GM21447 (cell line): ENCODE measurements around the gene FMN2.
"Not testable (repeated sequence)": the region's sequence is repeated elsewhere in the genome, so short reads cannot be mapped to it uniquely, and the experiment has no call there.

Experiments
- ATAC-seq: cut with Tn5 transposase; IDR thresholded peaks from one replicate; pipeline ENCODE4 v1.9.1; 2021; ENCODE audit not compliant: unreplicated experiment

FMN2 gene

DNA sequence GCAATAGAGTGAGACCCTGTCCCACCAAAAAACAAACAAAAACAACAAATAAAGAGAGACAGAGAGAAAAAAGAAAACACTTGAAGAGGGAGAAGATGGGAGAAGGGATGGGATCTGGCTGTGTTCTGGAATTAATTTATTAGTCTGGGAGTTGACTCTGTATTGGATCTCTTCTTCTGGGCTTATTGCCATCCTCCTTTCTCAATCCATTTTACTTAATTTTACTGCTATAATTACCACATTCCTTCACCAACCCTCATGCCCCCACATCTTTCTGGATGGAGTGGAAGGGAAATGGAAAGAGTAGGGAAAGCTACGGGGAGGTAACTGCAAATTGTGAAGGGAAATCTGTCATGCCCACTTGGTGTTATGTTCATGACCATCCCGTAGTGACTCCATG is 42.9 kb downstream of the FMN2 start:
- no peak for ATAC-seq

DNA sequence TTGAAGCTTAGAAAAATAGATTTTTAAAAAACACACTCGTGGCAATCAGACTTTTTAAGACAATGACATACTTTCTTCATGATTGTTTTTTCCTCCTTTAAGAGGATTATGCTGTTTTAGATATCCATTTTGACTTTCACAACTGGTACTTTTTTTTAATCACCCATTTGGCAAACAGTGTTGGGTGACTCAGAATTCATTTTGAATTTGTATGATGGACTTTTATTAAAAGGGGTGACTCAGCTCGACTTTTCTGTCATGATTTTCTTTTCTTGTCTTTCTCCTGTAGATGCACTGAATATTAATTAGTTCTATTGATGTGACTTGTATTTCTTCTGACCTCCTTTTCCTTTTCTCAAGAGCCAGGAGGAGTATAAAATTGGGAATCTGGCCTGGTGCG is 44.7 kb downstream of the FMN2 start:
- ATAC-seq: no peak

DNA sequence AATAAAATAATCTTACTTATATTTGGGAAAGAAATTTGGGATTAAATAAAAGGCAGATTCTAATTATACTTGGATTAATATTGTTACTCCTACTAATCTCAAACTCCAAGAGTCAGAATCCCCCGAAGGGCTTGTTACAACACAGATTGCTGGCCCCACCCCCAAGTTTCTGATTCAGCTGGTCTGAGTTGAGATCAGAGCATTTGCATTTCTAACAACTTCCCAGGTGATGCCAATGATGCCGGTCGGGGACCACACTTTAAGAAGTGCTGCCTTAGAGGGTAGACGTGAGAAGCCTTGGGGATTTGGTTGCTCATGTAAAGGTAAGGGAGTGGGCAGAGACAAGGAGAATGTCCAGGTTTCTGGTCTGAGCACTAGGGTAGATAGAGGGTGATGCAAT is 47.2 kb downstream of the FMN2 start:
- ATAC-seq: no peak

DNA sequence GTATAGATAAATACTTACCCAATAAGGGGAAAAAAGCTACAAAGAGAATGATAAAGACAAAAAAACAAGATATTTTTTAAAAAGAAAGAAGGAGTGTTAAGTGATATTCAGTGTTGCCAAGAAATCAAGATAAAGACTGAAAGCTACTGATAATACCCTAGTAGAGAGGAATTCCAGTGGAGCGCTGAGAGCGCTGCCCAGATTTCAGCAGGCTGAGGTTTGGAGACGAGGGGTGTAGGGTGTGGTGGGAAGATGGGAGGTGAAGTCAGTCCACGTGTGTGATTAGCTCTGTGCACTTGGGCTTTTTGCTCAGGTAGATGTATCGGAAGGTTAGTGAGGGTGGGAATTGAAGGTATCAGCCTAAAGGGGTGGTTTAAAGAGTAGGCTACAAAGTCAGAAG is 47.8 kb downstream of the FMN2 start:
- no peak for ATAC-seq

DNA sequence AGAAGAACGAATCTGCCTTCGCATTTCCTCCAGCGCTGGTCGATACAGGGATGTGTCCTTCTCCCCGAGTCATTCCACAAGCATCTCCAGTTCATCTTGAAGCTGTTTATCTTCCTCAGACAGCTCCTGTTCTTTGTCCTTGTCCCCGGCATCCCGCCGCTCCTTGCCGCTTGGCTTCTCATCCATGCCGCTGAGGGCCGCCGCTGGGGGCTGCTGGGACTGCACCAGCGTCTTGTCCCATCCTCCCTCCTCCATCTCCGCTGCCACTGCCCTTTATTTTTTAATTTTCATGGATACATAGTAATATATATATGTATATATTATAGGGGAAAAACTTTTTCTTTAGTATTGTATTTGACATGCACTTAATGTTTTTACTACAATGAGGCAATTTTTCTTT is 53.4 kb downstream of the FMN2 start:
- ATAC-seq: no peak

DNA sequence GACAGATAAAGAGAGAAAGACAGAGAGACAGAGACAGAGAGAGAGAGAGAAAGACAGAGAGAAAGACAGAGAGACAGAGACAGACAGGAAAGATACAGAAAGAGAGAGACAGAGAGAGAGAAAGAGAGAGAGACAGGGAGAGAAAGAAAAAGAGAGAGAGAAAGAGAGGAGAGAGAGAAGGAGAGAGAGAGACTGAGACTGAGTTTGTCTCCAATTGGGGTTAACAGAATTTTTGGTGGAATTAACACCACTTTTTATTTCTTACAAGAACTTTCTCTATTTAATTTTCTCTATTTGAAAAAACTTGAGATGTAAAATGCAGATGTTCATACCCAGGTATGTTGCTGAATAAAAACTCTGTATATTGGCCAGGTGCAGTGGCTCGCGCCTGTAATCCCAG is 56.6 kb downstream of the FMN2 start:
- no peak for ATAC-seq

DNA sequence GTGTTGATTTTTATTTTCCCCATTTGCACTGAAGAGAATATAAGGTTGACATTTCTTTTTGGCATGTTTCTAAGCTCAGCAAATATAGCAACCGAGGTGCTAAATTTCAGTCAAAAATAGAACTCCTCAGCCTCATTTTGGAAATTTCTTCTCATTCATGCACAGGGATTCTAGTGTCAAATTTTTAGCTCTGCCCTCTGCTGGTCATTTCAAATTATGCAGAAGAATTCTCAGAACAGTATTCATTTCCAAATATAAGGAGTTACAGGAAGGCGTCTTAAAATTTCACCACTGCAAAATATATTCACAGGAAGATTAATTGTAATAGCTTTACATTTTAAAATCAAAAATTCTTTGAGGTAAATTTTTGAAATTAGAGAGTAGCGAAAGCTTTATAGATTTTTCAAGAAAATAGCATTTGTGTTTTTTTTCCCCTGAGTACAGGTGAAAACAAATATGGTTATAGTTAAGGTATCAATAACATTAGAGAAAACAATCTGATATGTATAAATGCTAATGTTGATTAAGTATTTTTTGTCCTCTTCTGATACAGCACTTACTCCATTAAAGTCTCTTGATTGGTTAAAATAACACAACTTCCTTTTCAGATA is 57.9 kb downstream of the FMN2 start:
- ATAC-seq: no peak

DNA sequence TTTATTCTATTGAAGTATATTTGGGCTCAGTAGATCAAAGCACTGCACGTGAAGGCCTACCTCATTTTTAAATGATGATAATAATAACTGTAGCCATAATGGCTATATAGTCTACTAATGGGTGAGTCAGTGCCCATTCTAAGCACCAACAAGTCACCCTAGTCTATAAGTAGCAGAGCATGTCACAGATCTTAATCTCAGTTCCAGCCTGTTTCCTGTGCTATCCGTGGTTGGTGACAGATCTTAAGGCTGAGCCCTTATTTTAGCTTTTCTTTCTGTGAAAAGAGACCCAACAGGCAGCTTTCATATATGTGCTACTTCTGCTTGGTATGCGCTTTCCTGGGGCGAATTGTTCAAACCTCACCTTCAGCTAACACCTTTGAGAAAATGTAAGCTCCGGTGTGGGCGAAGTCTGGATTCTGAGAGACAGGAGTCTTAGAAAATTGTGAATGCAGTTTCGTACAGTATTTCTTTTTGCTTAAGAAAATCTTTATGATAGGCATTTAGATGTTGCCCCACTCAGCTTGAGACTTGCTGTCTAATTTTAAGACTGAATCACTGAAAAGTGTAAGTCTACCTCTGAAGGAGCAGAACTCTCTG is 59.6 kb downstream of the FMN2 start:
- no peak for ATAC-seq

DNA sequence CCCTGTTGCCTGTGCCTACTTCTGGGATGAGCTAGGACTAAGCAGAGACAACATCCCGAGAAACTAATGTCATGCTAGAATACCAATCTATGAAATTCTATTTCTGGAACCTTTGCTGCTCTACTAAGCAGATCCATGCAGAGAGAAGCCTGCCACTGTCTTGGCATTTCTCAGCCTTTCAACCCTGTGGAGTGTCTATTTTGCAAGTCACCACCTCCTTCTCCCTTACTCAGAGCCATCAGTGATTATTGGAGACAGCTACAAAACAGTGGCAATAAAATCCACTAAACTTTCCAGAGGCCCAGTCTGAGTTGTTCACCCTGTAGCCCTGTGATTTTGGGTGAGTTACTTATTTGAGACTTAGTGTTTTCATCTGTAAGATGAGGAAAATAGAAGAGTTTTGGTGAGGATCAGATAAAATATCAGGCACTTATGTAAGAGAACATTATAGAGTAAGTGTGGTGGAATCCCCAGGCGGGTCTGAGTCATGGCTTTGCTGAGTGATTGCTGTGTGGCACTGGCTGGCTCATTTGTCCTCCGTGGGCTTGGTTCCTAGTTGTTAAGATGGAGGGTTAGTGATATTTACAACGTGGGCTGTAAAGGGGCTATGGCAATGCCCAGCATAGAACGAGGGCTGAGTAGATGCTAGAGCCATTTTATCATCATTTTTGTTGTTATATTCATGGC is 61.1 kb downstream of the FMN2 start:
- ATAC-seq: no peak

DNA sequence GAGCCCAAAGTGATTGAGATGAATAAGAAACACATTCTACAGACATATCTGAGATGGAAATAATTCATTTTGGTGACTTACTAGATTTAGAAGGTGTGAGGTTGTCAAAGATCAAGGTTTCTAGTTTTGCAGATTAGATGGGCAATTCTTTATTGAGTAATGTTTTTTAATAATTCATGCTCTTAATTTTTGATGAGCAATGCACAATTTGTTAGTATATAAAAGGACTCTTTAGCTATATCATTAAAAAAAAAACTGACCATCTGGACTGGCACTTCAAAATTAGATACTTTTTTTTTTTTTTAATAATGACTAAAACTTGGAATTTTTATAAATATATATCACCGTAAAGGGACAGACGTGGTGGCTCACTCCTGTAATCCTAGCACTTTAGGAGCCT is 63.9 kb downstream of the FMN2 start:
- no peak for ATAC-seq

DNA sequence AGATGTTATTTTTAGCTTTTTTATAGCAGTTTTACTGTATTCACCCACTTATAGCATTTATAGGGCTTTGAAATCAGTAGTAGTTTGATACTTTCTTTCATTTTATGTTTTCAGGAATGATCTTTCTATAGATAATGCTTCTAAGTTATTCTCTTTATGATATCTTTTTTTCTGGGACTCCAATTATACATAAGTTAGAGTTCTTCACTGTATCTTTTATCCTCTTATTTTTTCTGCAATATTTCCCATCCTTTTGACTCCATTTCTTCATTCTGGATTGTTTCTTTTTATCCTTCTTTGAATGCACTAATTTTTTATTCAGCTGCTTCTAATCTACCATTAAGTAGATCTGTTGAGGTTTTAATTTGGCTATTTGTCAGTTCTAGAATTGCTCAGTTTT is 73.1 kb downstream of the FMN2 start:
- ATAC-seq: no peak

DNA sequence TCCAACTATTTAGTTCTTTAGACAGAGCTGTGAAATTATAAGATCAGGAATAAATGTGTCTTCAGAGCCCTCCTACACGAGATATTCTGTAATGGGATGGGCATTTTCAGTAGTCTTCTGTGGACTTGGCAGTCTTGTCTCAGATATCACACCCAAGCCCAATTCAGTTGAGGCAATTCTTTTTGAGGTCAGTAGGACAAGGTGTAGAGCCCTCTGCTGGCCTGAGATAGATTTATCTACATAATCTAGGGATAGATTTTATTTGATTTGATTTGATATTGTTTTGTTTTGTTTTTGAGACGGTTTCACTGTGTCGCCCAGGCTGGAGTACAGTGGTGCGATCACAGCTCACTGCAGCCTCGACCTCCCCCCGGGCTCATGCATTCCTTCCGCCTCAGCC is 77.5 kb downstream of the FMN2 start:
- ATAC-seq: no peak

DNA sequence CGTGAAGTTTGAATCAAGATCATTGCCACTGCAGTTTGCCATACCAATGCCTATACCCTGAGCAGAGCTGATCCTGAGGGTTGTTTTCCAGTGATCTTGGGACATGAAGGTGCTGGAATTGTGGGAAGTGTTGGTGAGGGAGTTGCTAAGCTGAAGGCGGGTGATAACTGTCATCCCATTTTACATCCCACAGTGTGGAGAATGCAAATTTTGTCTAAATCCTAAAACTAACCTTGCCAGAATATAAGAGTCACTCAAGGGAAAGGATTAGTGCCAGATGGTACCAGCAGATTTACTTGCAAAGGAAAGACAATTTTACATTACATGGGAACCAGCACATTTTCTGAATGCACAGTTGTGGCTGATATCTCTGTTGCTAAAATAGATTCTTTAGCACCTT is 78.6 kb downstream of the FMN2 start:
- no peak for ATAC-seq

DNA sequence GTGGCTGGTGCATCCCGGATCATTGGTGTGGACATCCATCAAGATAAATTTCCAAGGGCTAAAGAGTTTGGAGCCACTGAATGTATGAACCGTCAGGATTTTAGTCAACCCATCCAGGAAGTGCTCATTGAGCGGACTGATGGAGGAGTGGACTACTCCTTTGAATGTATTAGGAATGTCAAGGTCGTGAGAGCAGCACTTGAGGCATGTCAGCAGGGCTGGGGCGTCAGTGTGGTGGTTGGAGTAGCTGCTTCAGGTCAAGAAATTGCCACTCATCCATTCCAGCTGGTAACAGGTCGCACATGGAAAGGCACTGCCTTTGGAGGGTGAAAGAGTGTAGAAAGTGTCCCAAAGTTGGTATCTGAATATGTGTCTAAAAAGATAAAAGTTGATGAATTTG is 79.1 kb downstream of the FMN2 start:
- no peak for ATAC-seq

DNA sequence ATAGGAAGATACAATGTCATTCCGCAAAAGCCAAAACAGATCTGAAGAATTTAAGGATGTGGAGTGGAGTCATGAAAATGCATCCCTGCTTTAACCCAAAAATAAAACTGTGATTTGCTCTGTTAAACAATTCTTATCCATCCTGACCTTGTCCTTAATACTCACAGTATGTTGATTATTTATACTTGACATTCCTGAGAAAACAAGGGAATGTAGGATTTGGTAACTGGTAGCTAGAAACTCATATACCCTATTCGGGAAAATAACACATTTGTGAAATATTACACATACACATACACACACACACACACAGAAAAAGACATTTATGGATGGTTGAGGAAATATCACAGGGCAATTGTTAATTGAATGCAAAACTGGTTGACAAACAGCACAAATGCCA is 80.2 kb downstream of the FMN2 start:
- no peak for ATAC-seq

DNA sequence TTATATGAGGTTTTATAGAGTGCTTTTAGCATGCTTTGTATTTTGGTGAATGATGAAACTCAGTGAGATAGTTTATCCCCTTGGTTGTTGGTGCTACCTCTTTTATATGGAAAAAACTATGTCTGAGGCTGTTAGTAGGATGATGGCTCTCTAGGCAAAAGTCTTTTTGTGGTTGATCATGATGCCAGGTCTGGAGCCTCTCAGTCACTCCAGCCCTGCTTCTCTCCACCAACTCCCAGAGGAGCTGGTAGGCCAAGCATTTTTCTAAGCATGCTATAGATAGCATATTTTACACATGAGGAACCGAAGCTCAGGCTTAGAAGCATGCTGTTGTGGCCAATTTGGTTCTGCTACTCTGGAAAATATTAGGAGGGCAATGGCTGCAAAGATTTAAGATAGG is 82.2 kb downstream of the FMN2 start:
- ATAC-seq: no peak

DNA sequence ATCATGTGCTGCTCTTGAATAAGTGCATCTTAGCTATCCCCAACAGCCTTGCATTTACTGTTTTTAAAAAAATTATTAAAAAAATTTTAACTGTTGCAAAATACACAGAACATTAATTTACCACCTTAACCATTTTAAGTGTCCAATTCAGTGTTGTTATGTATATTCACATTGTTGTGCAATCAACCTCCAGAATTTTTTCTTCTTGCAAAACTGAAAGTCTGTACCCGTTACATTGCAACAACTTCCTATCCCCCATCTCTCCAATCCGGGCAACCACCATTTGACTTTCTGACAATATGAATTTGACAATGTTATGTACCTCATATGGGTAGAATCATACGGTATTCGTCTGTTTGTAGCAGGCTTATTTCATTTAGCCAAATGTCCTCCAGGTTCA is 83.1 kb downstream of the FMN2 start:
- ATAC-seq: no peak

DNA sequence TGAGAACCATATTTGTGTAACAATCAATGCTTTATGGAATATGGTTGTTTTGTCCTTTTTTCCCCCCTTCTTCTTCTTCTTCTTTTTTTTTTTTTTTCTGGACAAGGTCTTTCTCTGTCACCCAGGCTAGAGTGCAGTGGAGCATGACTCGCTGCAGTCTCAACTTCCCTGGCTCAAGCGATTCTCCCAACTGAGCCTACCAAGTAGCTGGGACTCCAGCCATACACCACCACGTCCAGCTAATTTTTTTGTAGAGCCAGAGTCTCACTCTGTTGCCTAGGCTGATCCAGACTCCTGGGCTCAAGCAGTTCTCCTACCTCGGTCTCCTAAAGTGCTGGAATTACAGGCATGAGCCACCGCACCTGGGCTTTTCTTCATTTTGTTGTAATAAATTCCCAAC is 86.7 kb downstream of the FMN2 start:
- ATAC-seq: no peak

DNA sequence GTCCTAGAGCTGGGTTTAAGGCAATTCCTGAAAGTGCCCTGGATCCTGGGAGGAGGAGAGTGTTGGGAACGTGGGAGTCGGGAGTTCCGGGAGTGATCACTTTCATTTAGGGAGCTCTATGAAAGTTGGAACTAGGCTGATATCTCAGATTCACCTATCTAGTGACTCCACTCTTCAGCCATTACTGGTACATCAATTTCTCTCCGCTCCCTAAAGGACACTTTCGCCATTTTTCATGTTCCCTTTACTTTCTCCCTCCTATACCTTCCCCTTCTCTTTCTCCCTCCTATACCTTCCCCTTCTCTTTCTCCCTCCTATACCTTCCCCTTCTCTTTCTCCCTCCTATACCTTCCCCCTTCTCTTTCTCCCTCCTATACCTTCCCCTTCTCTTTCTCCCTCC is 93.0 kb downstream of the FMN2 start:
- ATAC-seq: not testable (repeated sequence)

DNA sequence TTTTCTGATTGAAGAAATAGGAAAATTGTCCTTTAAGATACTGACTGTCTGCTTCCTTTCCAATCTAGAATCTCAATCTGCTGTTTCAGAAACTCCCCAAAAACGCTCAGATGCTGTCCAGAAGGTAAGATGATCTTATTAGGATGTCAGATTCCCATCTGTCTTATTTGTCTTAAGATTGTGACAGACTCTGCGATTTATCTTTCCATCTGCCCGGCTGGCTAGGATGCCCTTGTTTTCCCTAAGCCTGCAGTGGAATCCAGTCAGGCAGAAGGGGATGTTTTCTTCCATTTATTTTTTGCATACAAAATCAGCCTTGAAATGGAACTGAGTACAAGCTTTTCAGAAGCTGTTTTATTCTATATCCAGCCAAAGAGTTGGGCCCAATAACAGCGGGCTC is 96.5 kb downstream of the FMN2 start:
- no peak for ATAC-seq

DNA sequence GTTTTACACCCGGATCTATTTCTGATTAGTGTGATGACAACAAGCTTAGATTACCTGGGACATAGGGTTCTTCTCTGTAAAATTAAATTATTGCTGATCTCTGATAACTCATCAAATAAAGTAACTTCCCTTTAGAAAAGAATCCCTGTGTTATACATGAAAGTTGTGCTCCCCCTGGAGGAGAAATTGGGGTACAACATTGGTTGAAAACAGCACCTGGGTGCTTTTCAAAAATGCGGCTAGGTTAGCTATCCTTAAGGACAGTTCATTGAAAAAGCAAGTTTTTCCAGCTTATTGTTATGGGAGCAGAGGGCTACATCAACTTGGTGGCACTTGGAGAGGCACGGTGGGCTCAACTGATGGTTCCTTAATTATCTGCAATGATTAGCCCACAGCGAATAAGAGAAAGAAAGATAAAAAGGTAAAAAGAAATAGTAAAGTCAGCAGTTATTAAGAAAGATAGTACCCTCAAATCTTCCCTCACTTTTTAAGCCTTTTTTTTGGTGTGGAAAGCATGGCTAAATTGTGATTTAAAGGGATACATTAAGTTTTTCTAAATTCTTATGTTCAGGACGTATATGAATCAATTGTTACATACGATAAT is 97.8 kb downstream of the FMN2 start:
- ATAC-seq: no peak

DNA sequence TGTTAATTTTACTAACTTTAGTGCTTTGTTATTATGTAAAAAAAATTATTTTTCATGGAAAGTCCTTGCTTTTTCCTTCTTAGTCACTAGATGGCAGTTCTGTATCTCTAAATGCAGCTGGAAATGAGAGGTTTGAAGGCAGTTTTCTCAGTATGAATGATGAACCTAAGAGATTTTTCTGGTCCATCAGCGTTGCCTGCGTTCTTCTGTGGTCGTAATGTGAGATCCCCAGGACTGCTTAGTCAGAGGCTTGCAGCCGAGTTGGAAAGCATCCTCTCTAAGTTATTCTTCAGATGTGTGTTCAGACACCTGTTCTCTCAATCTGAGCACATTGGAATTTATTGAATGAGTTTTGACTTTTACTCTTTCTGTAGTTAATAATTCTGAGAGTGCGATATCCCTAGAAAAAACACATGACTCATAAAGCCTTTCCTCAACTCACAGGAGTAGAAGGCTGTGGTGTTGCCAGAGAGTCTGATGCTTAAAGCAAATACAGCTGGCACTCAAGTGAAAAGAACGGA is 99.3 kb downstream of the FMN2 start:
- ATAC-seq: no peak
